Measurements from ENCODE around the gene ESYT1.
"Not testable (repeated sequence)": the region's sequence is repeated elsewhere in the genome, so short reads cannot be mapped to it uniquely, and the experiment has no call there.

The ESYT1 gene

DNA sequence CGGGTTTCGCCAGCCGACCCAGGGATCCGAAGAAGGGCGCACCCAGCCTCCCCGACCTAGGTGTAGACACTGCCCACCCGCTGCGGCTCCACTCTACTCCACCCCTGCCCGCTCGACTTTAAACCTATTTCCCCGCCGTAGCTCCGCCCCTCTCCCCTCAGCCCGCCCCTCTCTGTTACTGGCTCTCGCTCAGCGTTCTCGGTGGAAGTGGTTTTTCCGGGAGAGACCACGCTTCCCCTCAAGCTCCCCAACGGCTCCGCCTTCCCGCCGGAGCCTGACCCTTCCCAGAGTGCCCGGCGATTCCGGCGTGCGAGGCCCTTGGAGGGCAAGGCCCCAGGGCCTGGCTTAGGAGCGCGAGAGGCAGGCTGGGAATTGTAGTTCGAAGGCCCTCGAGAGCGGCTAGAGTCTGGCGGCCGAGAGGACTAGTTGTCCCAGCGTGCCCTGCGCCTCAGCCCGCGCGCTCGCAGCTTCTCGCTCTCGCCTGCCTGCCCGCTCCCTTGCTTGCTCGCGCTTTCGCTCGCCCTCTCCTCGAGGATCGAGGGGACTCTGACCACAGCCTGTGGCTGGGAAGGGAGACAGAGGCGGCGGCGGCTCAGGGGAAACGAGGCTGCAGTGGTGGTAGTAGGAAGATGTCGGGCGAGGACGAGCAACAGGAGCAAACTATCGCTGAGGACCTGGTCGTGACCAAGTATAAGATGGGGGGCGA is 23.8 kb upstream of the ESYT1 start, which contains the start of gene PA2G4:
Gene PA2G4 (plus strand): TSS at position 451 of the 706 bp plus-strand sequence. CDS start 179 bp downstream, at position 630.
- DNase-seq = peak; percentile 100

DNA sequence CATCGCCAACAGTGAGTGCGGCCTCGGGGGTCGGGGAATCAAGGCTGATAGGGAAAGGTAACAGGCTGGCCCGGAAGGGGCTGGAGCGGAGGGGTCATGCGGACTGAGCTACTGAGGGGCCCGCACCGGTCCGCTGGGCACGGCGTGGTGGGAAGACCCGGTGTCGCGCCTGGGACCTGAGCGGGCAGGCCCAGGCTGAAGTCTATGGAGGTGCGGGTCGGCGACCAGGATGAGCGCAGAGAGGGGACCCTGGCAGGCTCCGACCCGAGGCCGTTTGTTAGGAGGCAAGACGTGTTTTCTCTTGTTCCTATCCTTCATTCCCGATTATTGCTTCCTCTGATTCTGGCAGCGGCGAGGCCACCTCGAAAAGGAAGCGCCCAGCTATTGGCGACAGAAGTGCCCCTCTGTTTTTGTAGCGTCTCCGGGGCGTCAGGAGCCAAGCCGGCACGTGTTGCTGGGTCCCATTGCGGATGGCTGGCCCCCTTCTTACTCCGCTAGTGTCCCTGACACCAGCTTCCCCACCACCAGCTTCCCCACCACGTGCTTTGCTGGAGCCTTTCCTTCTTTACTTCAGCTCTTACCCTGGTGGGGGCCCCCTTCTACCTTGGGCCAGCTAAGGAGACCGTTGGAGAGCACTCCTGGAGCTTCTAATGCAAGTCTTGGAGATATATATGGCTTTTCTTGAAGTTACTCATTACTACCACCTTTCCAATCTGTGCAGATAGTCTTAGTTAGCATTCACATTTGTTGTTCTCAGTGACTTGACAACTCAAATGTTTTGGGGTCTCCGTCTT is 23.1 kb upstream of the ESYT1 start:
- DNase-seq = peak; percentile 32

- DNase-seq = no peak
These were observed 22.5 kb upstream of the ESYT1 start for GRCh38 chr12:56105609-56105902.

GRCh38 chr12:56107242-56107641 is 20.8 kb upstream of the ESYT1 start:
- no peak for DNase-seq

GRCh38 chr12:56110571-56110970 is 17.5 kb upstream of the ESYT1 start:
- DNase-seq = no peak

GRCh38 chr12:56114084-56114483 is 14.0 kb upstream of the ESYT1 start:
- DNase-seq = no peak

GRCh38 chr12:56115329-56115728 is 12.7 kb upstream of the ESYT1 start:
- DNase-seq = peak; percentile 48

GRCh38 chr12:56116267-56117081 is 11.6 kb upstream of the ESYT1 start, which contains the start of gene RPL41:
Gene RPL41 (plus strand): TSS chr12:56116633.
- DNase-seq = peak; percentile 94

DNA sequence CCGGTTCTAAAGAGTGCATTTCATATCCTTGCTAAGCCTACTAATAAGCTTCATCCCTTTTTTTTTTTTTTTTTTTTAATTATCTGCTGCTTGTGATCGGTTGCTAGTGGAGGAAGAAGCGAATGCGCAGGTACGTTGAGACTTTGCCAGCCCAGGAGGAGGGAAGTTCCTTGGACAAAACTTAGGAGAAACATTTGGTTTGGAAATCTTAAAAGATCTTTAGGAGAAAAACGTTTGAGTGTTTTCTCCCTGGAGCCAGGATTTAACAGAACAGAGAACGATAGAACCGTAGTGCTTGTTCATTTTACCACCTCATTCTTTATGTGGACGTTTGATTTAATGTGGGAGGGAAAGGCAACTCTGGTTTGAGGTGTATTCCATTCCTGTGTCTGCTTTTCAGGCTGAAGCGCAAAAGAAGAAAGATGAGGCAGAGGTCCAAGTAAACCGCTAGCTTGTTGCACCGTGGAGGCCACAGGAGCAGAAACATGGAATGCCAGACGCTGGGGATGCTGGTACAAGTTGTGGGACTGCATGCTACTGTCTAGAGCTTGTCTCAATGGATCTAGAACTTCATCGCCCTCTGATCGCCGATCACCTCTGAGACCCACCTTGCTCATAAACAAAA is 10.9 kb upstream of the ESYT1 start:
- not testable (repeated sequence) for DNase-seq

DNA sequence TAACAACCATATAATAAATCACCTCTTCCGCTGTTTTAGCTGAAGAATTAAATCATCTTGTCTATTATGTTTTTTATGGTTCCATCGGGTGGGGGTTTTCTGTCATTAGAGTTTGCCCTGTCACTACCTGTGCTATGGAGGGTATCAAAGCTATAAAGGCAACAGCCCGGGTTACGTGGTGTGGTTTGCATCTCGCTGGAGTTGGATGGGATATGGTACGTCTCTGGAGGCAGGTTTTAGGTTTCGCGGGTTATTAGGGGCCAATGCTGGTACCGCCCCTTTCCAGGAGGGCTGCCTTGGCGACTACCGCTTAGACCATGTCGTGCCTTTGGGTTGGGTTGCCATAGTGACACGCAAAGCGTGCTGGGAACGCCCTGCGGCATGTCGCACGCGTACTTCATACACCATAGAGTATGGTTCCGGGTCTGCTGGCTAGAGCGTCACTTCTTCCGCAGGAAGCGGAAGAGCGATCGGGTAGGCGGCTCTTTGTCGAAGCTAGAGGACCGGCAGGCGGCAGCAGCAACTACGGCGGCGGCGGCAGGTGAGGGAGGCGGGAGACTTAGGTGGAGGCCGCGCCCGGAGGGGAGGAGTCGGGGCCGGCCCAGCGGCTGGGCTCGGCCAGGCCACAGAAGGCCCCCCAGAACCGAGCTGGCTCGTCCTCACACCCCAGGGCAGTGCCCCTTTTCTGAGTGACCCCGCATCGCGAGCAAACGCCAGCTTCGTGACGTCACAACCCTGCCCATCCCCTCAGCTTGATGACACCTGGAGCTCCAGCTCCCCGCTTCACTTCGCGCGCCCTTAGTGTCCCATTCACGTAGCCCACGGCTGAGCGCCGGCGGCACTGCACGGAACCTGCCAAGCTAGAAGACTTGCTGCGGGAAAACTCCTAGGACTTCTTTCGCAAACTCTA is 10.0 kb upstream of the ESYT1 start, which contains the start of gene ZC3H10:
Gene ZC3H10 (plus strand): TSS at position 489 of the 910 bp plus-strand sequence. CDS start 2,297 bp downstream, outside the sequence.
- peak; percentile 100 for DNase-seq

GRCh38 chr12:56118688-56119357 is 9.2 kb upstream of the ESYT1 start:
- no peak for DNase-seq

DNA sequence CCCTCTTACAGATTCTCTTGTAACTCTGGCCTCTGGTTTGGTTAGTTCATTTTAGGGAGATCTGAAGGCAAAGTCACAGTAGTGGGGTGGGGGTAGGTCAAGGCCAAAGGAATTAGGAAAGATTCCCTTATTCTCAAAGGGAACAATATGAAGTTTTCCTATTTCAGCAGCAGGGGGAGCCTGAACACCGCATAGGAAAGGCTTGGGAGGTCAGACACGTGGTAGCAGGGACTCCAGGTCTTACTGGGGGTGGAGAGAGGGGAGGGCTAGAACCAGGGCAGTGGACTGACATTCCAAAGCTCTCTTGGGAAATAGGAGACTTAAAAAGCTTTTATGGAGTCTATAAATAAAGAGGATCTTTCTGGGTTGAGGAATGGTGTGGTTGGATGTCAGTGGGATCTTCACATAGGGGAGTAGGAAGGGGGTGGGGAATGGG is 8.7 kb upstream of the ESYT1 start:
- peak; percentile 93 for DNase-seq

- no peak for DNase-seq
These were observed 7.8 kb upstream of the ESYT1 start for GRCh38 chr12:56120158-56120846.

DNA sequence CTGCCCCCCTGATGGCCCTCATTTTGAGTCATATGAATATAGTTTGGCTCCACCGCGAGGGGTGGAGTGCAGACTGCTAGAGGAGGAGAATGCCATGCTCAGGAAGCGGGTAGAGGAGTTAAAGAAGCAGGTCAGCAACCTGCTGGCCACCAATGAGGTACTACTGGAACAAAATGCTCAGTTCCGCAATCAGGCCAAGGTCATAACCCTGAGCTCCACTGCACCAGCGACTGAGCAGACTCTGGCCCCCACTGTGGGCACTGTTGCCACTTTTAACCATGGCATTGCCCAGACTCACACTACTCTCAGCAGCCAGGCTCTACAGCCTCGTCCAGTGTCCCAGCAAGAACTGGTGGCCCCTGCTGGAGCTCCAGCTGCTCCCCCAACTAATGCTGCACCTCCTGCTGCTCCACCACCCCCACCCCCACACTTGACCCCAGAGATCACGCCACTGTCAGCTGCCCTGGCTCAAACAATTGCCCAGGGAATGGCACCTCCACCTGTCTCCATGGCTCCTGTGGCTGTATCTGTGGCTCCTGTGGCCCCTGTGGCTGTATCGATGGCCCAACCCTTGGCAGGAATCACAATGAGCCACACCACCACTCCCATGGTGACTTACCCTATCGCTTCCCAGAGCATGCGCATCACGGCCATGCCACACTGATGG is 6.7 kb upstream of the ESYT1 start:
- DNase-seq = no peak

DNA sequence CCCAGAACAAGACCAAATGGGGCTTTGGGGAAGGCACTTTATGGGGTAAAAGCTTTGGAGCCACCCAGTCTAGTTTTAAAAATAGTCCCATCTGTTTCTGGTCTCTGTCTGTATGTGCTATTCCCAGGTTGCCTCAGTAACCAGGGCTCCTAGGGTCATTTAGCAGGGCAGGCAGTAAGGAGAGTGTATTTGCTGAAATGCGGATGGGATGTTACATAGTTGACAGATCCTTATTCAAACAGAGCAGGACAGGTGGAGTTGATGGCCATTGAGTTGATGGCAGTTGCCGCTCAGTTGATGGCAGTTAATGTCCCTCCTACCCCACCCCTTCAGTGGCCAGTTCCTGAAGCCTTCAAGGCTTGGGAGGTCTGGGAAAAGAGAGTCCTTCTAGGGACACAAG is 5.4 kb upstream of the ESYT1 start:
- DNase-seq = no peak

GRCh38 chr12:56124133-56124532 is 3.9 kb upstream of the ESYT1 start:
- no peak for DNase-seq

DNA sequence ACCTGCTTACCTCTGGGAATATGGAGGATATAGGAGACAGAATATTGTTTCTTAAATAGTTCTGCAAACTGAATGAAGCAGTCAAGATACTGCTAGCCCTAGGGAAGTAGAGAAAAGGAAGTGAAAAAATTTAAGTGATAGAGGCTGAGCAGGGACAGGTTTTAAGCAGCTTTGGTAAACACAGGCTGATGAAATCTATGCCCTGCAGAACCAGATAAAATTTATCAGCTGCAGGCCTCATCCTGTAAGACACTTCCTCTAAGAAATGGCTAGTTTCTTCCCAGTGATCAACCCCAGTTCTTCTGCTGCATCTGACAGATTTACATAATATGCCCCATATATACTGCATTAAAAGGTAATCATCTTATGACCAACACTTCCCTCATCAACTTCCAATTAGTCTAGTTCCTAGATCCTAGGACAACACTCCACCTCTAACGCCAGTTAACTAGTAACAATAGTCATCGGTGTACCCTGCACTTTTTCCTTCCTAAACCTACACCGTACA is 1.3 kb upstream of the ESYT1 start:
- no peak for DNase-seq

- DNase-seq = no peak
These were observed 581 bp upstream of the ESYT1 start for GRCh38 chr12:56127485-56127887.

GRCh38 chr12:56128670-56129205 is 671 bp downstream of the ESYT1 start:
- peak; percentile 36 for DNase-seq
